LNCAP (cell line): ENCODE results near the gene PER2.

Experiments used
- TF ChIP-seq, protein P1 (sequence below): fragments of 450-650 bp; IDR thresholded peaks from 2 replicates; pipeline ENCODE4 v1.5.1; 2017; ENCODE audit warnings: mild to moderate bottlenecking

PER2 gene

DNA sequence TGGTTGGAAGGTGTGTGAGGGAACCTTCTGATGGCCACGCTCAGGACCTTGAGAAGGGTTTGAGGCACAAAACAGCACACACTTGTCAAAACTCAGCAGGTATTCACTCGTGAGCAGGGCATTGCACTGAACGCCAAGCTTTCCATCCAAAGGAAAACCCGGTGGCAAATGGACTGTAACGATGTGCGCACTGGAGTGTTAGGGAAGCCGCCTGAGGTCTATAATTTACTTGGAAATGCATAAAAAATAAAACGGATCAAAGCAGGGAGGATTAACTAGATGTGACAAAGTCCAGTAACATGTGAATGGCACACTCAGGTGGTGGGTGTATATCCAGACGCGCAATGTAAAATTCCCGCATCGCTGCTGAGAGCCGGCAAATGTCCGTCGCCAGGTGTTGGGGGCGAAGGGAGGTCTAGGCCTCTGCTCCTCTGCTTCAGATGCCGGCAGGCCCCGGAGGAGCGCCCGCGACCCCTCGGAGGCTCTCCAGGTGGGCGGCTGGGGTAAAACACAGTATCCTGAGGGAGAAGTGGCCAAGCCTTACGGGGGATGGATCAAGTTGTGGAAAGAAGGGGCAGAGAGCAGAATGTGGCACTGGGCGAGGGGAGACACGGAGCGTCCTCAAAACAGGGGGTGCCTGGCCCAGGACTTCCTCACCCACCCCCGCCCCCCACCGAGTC, 63.9 kb downstream of the PER2 start:
- TF ChIP-seq, protein P1, sequence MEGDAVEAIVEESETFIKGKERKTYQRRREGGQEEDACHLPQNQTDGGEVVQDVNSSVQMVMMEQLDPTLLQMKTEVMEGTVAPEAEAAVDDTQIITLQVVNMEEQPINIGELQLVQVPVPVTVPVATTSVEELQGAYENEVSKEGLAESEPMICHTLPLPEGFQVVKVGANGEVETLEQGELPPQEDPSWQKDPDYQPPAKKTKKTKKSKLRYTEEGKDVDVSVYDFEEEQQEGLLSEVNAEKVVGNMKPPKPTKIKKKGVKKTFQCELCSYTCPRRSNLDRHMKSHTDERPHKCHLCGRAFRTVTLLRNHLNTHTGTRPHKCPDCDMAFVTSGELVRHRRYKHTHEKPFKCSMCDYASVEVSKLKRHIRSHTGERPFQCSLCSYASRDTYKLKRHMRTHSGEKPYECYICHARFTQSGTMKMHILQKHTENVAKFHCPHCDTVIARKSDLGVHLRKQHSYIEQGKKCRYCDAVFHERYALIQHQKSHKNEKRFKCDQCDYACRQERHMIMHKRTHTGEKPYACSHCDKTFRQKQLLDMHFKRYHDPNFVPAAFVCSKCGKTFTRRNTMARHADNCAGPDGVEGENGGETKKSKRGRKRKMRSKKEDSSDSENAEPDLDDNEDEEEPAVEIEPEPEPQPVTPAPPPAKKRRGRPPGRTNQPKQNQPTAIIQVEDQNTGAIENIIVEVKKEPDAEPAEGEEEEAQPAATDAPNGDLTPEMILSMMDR = no peak

- TF ChIP-seq, protein P1 = no peak
Observed at GRCh38 chr2:238220892-238221521, 67.4 kb downstream of the PER2 start.

DNA sequence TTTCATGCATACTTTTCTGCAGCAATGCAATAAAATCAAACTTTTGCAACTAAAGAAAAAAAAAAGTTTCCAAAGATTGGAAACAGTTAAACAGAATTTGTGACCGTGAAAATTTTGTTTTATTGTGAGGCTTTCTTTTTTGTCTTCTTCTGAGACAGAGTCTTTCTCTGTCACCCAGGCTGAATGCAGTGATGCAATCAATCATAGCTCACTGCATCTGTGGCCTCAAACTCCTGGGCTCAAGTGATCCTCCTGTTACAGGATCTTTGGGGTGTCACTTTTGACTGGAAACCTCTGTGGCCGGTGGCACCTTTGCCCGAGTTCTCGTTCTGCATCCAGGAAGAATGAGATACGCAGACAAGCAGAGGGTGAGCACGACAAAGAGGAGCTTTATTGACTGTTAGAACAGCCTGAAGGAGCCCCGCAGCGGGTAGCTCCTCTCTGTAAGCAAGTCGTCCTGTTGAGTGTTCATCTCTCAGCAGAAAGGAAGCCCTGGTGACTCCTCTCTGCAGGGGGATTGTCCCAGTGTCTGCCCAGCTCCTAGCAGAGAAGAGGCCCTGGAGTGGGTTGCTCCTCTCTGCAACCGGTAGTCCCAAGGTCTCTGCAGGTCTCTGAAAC, 68.0 kb downstream of the PER2 start:
- TF ChIP-seq, protein P1 = no peak

DNA sequence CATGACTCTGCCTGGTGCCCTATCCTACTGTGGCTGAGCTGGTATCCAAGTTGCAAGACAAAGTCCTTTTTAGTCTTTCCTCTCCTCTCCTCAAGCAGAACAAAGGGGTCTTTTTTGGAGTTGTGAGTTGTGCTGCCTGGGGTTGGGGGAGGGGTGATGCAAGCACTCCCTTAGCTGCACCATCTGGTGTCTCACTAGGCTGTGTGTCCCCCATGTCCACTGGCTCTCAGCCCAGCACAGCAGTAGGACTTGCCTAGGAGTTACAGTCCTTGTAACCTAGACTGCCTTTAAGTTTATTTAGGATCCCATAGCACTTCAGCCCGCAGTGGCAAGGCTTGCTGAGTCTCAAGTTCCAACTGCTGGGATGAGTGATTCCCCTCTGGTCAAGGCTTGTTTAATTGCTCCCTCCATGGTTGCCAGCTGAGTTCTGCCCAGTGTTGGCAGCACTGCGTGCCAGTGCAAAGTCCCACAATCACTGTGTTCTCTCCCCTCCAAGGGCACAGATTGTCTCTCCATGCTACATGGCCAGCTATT, 71.7 kb downstream of the PER2 start:
- TF ChIP-seq, protein P1 = no peak

- TF ChIP-seq, protein P1 = no peak
Observed at GRCh38 chr2:238207006-238207405, 81.4 kb downstream of the PER2 start.

GRCh38 chr2:238203973-238204683, 84.3 kb downstream of the PER2 start:
- TF ChIP-seq, protein P1 = no peak

DNA sequence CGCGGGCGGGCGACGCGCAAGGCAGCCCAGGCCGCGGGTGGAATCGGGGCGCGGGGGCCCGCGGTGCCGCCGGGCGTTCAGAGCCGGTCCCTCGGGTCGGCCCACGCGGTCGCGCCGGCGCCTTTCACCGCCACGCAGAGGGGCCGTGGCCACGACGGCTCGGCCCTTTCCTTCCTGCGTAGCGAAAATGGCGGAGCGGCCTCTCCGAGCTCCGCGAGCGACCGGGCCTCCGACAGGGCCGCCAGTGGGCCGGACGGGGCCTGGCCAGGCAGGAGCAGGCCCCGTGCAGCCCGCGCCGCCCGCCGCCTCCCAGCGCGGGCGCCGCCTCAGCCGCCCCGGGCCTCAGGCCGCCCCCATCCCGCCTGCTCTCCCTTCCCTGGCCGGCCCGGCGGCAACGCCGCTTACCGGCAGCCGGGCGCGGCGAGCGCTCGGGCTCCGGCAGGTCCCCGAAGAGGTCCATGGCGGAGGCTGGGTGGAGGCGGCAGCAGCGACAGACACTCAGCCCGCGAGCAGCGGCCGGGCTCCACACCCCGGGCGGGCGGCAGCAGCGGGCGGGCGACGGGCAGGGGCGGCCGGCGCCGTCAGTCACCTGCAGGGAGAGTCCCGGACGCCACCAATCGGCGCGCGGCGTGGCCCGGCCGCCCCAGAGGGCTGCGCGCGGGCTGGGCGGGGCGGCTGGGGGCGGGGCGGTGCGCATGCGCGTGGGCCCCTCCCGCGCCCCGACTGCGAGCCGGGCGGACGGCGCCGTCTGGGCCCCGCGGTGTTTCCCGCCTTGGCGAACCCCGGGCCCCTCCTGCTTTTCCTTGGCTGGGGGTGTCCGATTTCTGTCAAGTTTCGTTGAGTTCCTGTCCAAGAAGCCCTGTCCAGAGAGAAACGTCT, 85.1 kb downstream of the PER2 start, which contains the start of gene ILKAP:
Gene ILKAP (minus strand): TSS at position 602 of the 879 bp plus-strand sequence. CDS start 142 bp downstream, at position 460.
- TF ChIP-seq, protein P1 = no peak
